Mesendoderm (in vitro differentiated cells): ENCODE data around the gene FEM1B.

Experiments used
- DNase-seq: peaks from one replicate; pipeline ENCODE4 v3.0.0; 2013
- H2AK5ac ChIP-seq: 2 replicates; pipeline ENCODE4 v1.6.1; 2013; ENCODE audit warnings: low read length, inconsistent platforms
- H2BK120ac ChIP-seq: 2 replicates; pipeline ENCODE4 v1.6.1; 2013; ENCODE audit warnings: low read depth, mild to moderate bottlenecking, low read length, moderate library complexity, mixed read lengths
- H2BK15ac ChIP-seq: replicated peaks from 2 replicates; pipeline ENCODE4 v1.6.1; 2013; ENCODE audit warnings: low read depth, mild to moderate bottlenecking, moderate library complexity
- H2BK5ac ChIP-seq: 2 replicates; pipeline ENCODE4 v1.6.1; 2013; ENCODE audit warnings: low read length, inconsistent platforms
- H3K18ac ChIP-seq: 2 replicates; pipeline ENCODE4 v1.6.1; 2013; ENCODE audit warnings: mild to moderate bottlenecking, low read length, mixed read lengths
- H3K23ac ChIP-seq: one replicate; pipeline ENCODE4 v1.6.1; 2013; ENCODE audit warnings: low read length
- H3K27ac ChIP-seq: 2 replicates; pipeline ENCODE4 v1.5.1; 2013; ENCODE audit warnings: low read depth, mild to moderate bottlenecking, inconsistent platforms, low read length, moderate library complexity
- H3K27me3 ChIP-seq: 2 replicates; pipeline ENCODE4 v1.6.1; 2013; ENCODE audit warnings: low read length, control low read depth, mild to moderate bottlenecking, inconsistent platforms; ENCODE audit not compliant: insufficient read depth, poor library complexity
- H3K36me3 ChIP-seq: 2 replicates; pipeline ENCODE4 v1.6.1; 2013; ENCODE audit warnings: low read length, inconsistent platforms; ENCODE audit not compliant: control insufficient read depth, insufficient read depth
- H3K4ac ChIP-seq: one replicate; pipeline ENCODE4 v1.6.1; 2013; ENCODE audit warnings: low read depth, mild to moderate bottlenecking, low read length, moderate library complexity
- H3K4me1 ChIP-seq: 2 replicates; pipeline ENCODE4 v1.6.1; 2013; ENCODE audit warnings: low read depth, low read length, inconsistent platforms; ENCODE audit not compliant: control insufficient read depth
- H3K4me2 ChIP-seq: 2 replicates; pipeline ENCODE4 v1.6.1; 2013; ENCODE audit warnings: low read length
- H3K4me3 ChIP-seq: 2 replicates; pipeline ENCODE4 v1.5.1; 2013; ENCODE audit warnings: mild to moderate bottlenecking, low read length
- H3K56ac ChIP-seq: one replicate; pipeline ENCODE4 v1.6.1; 2013; ENCODE audit warnings: low read length
- H3K79me1 ChIP-seq: 2 replicates; pipeline ENCODE4 v1.6.1; 2013; ENCODE audit warnings: low read length, inconsistent platforms
- H3K79me2 ChIP-seq: 2 replicates; pipeline ENCODE4 v1.6.1; 2013; ENCODE audit warnings: mild to moderate bottlenecking, low read length; ENCODE audit not compliant: control insufficient read depth, insufficient read depth
- H3K9ac ChIP-seq: 2 replicates; pipeline ENCODE4 v1.6.1; 2013; ENCODE audit warnings: low read length, inconsistent platforms
- H4K5ac ChIP-seq: one replicate; pipeline ENCODE4 v1.6.1; 2013; ENCODE audit warnings: low read length
- H4K8ac ChIP-seq: one replicate; pipeline ENCODE4 v1.6.1; 2013; ENCODE audit warnings: low read depth, mild to moderate bottlenecking, control low read depth, low read length, moderate library complexity
- WGBS: extraction: QIAGEN DNeasy Blood & Tissue Kit; methylation state at CpG from one replicate; pipeline ENCODE4 v1.1.7; 2013; ENCODE audit warnings: low lambda C conversion rate, missing lambda C conversion rate; ENCODE audit not compliant: insufficient coverage; ENCODE audit errors: extremely low coverage; 5-methylcytosine and 5-hydroxymethylcytosine counted together

The FEM1B gene

DNA sequence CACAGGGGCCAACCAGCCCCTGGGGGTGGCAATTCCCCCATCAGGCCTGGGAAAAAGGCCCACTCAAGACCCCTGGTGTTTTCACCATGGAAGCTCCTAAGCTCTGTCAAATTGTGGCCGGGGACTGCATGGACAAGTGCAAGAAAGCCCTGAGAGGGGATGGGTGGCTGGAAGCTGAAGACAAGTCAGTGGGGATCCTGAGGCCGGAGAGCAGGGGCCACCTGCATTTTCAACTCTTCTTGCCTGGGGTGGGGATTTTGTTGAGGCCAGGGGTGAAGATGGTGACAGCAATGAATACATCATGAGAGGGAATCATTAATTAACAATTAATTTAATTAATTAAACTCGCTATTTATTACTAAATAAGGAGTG is 33.9 kb downstream of the FEM1B start:
- no CpG with 5 or more reads among the region's 3 CpGs for WGBS
- Histone ChIP-seq H2BK15ac (no peak overlapping the region), H3K18ac (no peak overlapping the region), H3K9ac (no peak overlapping the region), H4K5ac (no peak overlapping the region), H3K27me3 (no peaks in the 10 kb centered on the region), H3K56ac (no peak overlapping the region), H3K36me3 (no peaks in the 10 kb centered on the region), H3K4ac (no peak overlapping the region), H3K79me2 (no peaks in the 10 kb centered on the region), H3K79me1 (no peaks in the 10 kb centered on the region), H3K4me3 (no peak overlapping the region), H3K4me1 (peaks cover 2% of the 10 kb centered on the region), H2BK5ac (no peak overlapping the region), H4K8ac (no peak overlapping the region), H2AK5ac (no peak overlapping the region), H3K27ac (no peak overlapping the region), H3K23ac (no peak overlapping the region), H2BK120ac (no peak overlapping the region), H3K4me2 (no peak overlapping the region)
- DNase-seq = no peak

GRCh38 chr15:68311859-68312557 is 34.5 kb downstream of the FEM1B start:
- no peak overlapping the region for H2BK5ac ChIP-seq
- H3K4me2 ChIP-seq = no peak overlapping the region
- no peaks in the 10 kb centered on the region for H3K79me2 ChIP-seq
- no peak overlapping the region for H3K9ac ChIP-seq
- no peak overlapping the region for H3K4me3 ChIP-seq
- no peak overlapping the region for H3K4ac ChIP-seq
- no peak overlapping the region for H3K27ac ChIP-seq
- no peak overlapping the region for H4K5ac ChIP-seq
- H3K36me3 ChIP-seq = no peaks in the 10 kb centered on the region
- H4K8ac ChIP-seq = no peak overlapping the region
- WGBS = no CpG with 5 or more reads among the region's 3 CpGs
- H3K4me1 ChIP-seq = peaks cover 2% of the 10 kb centered on the region
- DNase-seq = no peak
- no peak overlapping the region for H2BK15ac ChIP-seq
- H3K27me3 ChIP-seq = no peaks in the 10 kb centered on the region
- H2BK120ac ChIP-seq = no peak overlapping the region
- no peak overlapping the region for H3K23ac ChIP-seq
- no peak overlapping the region for H3K56ac ChIP-seq
- H3K79me1 ChIP-seq = no peaks in the 10 kb centered on the region
- no peak overlapping the region for H2AK5ac ChIP-seq
- H3K18ac ChIP-seq = no peak overlapping the region

DNA sequence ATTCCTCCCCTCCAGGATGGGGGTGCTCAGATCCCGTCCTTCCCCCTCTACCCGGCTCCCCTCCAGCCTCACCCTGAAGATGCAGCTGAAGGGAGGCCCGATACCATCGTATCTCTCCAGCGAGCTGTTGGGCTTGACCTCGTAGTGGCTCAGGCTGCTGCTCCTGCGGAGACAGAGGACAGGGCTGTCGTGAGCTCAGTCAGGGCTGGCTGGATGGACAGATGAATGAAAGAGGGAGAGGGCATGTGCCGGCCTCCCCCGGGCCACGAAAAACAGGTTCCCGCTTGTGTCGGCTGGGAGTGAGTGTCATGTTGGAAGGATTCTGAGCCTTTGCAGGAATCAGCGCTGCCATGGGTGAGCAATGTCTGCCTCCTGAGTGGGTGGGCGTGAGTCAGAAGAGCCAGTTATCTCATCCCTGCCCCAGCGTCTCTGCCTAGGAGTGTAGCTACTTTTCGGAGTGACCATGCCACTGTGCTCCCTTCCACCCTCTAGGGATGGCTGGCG is 35.2 kb downstream of the FEM1B start:
- no peak overlapping the region for H2BK5ac ChIP-seq
- H3K9ac ChIP-seq = no peak overlapping the region
- H3K4me3 ChIP-seq = no peak overlapping the region
- no peak overlapping the region for H2BK120ac ChIP-seq
- H3K36me3 ChIP-seq = no peaks in the 10 kb centered on the region
- H3K27ac ChIP-seq = no peak overlapping the region
- no CpG with 5 or more reads among the region's 18 CpGs for WGBS
- no peaks in the 10 kb centered on the region for H3K27me3 ChIP-seq
- H2BK15ac ChIP-seq = no peak overlapping the region
- no peaks in the 10 kb centered on the region for H3K79me2 ChIP-seq
- no peak overlapping the region for H3K4me2 ChIP-seq
- no peak overlapping the region for H2AK5ac ChIP-seq
- no peak overlapping the region for H4K8ac ChIP-seq
- no peak overlapping the region for H3K4ac ChIP-seq
- H3K18ac ChIP-seq = no peak overlapping the region
- no peak for DNase-seq
- no peaks in the 10 kb centered on the region for H3K79me1 ChIP-seq
- H3K4me1 ChIP-seq = peaks cover 2% of the 10 kb centered on the region
- no peak overlapping the region for H3K56ac ChIP-seq
- no peak overlapping the region for H4K5ac ChIP-seq
- no peak overlapping the region for H3K23ac ChIP-seq

GRCh38 chr15:68313501-68314410 is 36.2 kb downstream of the FEM1B start:
- Histone ChIP-seq H4K8ac (no peak overlapping the region), H3K79me1 (no peaks in the 10 kb centered on the region), H3K79me2 (no peaks in the 10 kb centered on the region), H2BK15ac (no peak overlapping the region), H3K27me3 (no peaks in the 10 kb centered on the region), H2AK5ac (no peak overlapping the region), H3K4me3 (no peak overlapping the region), H4K5ac (no peak overlapping the region), H3K18ac (no peak overlapping the region), H3K27ac (no peak overlapping the region), H3K4me2 (no peak overlapping the region), H3K9ac (no peak overlapping the region), H2BK5ac (no peak overlapping the region), H3K4me1 (peaks cover 2% of the 10 kb centered on the region), H2BK120ac (no peak overlapping the region), H3K23ac (no peak overlapping the region), H3K56ac (no peak overlapping the region), H3K36me3 (no peaks in the 10 kb centered on the region), H3K4ac (no peak overlapping the region)
- DNase-seq = no peak
- WGBS = no CpG with 5 or more reads among the region's 18 CpGs

DNA sequence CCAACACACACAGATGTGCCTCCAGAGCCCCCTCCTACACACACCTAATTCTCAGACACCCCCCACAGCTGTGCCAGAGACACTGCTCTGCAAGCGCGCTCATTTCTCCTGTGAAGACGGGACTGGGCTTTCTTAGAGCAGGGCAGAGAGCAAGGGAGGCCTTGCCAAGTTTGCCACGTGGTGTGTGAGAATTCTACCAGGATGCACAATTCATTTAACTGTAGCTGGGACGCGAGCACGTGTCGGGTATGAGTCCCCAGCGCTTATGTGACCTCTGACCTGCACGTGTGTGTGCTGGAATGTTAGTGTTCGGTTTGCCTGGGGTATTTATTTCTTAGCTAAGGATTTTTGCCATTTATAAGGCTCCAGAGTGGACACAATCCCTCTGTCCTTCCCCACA is 37.0 kb downstream of the FEM1B start:
- Histone ChIP-seq H3K4ac (no peak overlapping the region), H3K27me3 (no peaks in the 10 kb centered on the region), H3K4me2 (no peak overlapping the region), H4K8ac (no peak overlapping the region), H3K9ac (no peak overlapping the region), H3K4me1 (peaks cover 2% of the 10 kb centered on the region), H2AK5ac (no peak overlapping the region), H3K27ac (no peak overlapping the region), H2BK120ac (no peak overlapping the region), H3K79me1 (no peaks in the 10 kb centered on the region), H3K4me3 (no peak overlapping the region), H3K79me2 (no peaks in the 10 kb centered on the region), H2BK5ac (no peak overlapping the region), H3K18ac (no peak overlapping the region), H3K56ac (no peak overlapping the region), H4K5ac (no peak overlapping the region), H3K23ac (no peak overlapping the region), H2BK15ac (no peak overlapping the region), H3K36me3 (no peaks in the 10 kb centered on the region)
- WGBS = no CpG with 5 or more reads among the region's 11 CpGs
- no peak for DNase-seq
